HL-60 (cell line): ENCODE data around the gene ARID4A.

Source experiments
- DNase-seq, 2 experiments: peaks; one replicate each; pipeline ENCODE4 v3.0.0-alpha.2; 2010 to 2020; ENCODE audit warnings: low read depth in 1 of 2, low spot score in 1 of 2
- H3K27ac ChIP-seq: fragments of 250-450 bp; sonication (Bioruptor Pico); replicated peaks from 2 replicates; pipeline ENCODE4 v1.5.1; 2020; ENCODE audit warnings: mild to moderate bottlenecking, moderate library complexity
- H3K27me3 ChIP-seq: fragments of 250-450 bp; sonication (Bioruptor Pico); 2 replicates; pipeline ENCODE4 v1.5.1; 2021; ENCODE audit warnings: mild to moderate bottlenecking, moderate library complexity; ENCODE audit not compliant: insufficient read depth, poor library complexity, severe bottlenecking
- H3K4me3 ChIP-seq: replicated peaks from 2 replicates; pipeline ENCODE4 v1.5.1; 2011; ENCODE audit warnings: mild to moderate bottlenecking, control low read depth, low read length; ENCODE audit not compliant: insufficient read depth
- GABPA ChIP-seq: IDR thresholded peaks from 2 replicates; pipeline ENCODE4 v1.6.1; 2012; ENCODE audit warnings: low read depth
- POLR2AphosphoS5 ChIP-seq: IDR thresholded peaks from 2 replicates; pipeline ENCODE4 v1.6.1; 2012; ENCODE audit warnings: low read depth
- SPI1 ChIP-seq: IDR thresholded peaks from 2 replicates; pipeline ENCODE4 v1.6.1; 2012; ENCODE audit warnings: low read depth, mild to moderate bottlenecking, borderline replicate concordance
- TF ChIP-seq, protein P1 (sequence below): IDR thresholded peaks from one replicate; pipeline ENCODE4 v1.5.1; 2011; ENCODE audit warnings: low read length, control low read depth, inconsistent platforms; ENCODE audit not compliant: insufficient read depth
- TF ChIP-seq, protein P2 (sequence below): IDR thresholded peaks from 2 replicates; pipeline ENCODE4 v1.6.1; 2012; ENCODE audit warnings: low read depth; ENCODE audit not compliant: insufficient replicate concordance

ARID4A gene

DNA sequence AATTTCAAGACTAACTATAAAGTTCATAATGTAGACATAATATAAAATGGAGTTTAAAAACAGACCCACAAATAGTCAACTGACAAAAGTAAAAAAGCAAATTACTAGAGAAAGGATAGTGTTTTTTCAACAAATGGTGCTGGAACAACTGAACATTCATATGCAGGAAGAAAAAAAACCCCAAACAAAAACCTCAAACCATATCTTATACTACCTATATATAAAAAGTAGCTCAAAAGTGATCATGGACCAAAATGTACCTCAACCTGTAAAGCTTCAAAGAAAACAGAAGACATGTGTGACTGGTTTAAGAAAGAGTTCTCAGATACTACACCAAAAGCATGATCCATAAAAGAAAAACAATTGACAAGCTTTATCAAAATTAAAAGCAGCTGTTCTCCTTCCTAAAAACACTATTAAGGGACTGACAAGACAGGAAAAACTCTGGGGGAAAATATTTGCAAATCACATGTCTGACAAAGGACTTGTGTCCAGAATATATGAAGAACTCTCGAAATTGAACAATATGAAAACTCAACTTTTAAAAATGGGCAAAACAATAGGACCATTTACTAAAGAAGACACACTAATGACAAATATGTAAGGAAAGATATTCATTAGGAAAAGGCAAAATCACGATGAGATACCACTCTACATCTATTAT, 22.7 kb upstream of the ARID4A start:
- Histone ChIP-seq H3K4me3 (no peak overlapping the region), H3K27me3 (no peaks in the 10 kb centered on the region), H3K27ac (0 out of 2 replicates have a peak overlapping the region, but pooled peaks have one; percentile 2)
- DNase-seq, result no peak
- TF ChIP-seq POLR2AphosphoS5 (no peak), GABPA (no peak), SPI1 (no peak)
- TF ChIP-seq, protein P1, sequence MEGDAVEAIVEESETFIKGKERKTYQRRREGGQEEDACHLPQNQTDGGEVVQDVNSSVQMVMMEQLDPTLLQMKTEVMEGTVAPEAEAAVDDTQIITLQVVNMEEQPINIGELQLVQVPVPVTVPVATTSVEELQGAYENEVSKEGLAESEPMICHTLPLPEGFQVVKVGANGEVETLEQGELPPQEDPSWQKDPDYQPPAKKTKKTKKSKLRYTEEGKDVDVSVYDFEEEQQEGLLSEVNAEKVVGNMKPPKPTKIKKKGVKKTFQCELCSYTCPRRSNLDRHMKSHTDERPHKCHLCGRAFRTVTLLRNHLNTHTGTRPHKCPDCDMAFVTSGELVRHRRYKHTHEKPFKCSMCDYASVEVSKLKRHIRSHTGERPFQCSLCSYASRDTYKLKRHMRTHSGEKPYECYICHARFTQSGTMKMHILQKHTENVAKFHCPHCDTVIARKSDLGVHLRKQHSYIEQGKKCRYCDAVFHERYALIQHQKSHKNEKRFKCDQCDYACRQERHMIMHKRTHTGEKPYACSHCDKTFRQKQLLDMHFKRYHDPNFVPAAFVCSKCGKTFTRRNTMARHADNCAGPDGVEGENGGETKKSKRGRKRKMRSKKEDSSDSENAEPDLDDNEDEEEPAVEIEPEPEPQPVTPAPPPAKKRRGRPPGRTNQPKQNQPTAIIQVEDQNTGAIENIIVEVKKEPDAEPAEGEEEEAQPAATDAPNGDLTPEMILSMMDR, result no peak
- TF ChIP-seq, protein P2, sequence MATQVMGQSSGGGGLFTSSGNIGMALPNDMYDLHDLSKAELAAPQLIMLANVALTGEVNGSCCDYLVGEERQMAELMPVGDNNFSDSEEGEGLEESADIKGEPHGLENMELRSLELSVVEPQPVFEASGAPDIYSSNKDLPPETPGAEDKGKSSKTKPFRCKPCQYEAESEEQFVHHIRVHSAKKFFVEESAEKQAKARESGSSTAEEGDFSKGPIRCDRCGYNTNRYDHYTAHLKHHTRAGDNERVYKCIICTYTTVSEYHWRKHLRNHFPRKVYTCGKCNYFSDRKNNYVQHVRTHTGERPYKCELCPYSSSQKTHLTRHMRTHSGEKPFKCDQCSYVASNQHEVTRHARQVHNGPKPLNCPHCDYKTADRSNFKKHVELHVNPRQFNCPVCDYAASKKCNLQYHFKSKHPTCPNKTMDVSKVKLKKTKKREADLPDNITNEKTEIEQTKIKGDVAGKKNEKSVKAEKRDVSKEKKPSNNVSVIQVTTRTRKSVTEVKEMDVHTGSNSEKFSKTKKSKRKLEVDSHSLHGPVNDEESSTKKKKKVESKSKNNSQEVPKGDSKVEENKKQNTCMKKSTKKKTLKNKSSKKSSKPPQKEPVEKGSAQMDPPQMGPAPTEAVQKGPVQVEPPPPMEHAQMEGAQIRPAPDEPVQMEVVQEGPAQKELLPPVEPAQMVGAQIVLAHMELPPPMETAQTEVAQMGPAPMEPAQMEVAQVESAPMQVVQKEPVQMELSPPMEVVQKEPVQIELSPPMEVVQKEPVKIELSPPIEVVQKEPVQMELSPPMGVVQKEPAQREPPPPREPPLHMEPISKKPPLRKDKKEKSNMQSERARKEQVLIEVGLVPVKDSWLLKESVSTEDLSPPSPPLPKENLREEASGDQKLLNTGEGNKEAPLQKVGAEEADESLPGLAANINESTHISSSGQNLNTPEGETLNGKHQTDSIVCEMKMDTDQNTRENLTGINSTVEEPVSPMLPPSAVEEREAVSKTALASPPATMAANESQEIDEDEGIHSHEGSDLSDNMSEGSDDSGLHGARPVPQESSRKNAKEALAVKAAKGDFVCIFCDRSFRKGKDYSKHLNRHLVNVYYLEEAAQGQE, result no peak

DNA sequence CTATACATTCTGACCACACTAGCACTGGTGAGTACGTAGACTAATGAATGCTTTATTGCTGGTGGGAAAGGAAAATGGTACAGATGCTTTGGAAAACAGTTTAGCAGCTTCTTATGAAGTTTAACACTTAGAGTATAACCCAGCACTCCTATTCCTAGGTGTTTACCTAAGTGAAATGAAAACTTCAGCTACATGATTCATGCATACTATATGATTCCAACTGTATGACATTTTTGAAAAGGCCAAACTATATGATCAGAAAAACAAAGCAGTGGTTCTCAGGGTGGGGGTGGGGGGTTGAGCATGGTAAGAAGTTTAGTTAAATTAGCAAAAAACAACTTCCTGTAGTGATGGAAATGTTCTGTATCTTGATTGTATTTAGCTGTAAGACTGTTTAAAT, 22.1 kb upstream of the ARID4A start:
- H3K4me3 ChIP-seq, result no peak overlapping the region
- H3K27ac ChIP-seq, result no peak overlapping the region
- H3K27me3 ChIP-seq, result no peaks in the 10 kb centered on the region
- no peak for TF ChIP-seq GABPA
- TF ChIP-seq SPI1, result no peak
- TF ChIP-seq POLR2AphosphoS5, result no peak
- TF ChIP-seq, protein P2, result no peak
- TF ChIP-seq, protein P1, result no peak
- DNase-seq, result no peak

DNA sequence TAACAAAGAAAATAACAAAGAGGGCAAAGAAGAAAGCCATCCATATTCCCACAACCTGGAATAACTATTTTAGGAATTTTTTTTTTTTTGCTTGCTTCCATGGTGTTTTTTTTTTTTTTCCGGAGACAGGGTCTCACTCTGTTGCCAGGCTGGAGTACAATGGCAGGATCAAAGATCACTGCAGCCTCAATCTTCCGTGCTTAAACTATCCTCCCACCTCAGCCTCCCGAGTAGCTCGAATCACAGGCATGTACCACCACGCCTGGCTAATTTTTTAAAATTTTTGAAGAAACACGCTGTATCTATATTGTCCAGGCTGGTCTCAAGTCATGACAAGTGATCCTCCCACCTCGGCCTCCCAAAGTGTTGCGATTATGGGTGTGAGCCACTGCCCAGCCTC, 20.2 kb upstream of the ARID4A start:
- no peaks in the 10 kb centered on the region for H3K27me3 ChIP-seq

More for the DNA sequence above, 20.2 kb upstream of the ARID4A start:
- Histone ChIP-seq H3K27ac (no peak overlapping the region), H3K4me3 (no peak overlapping the region)
- no peak for DNase-seq
- TF ChIP-seq, protein P1, result no peak
- TF ChIP-seq SPI1 (no peak), GABPA (no peak), POLR2AphosphoS5 (no peak)
- TF ChIP-seq, protein P2, result no peak
